GM08714 (cell line): Measurements from ENCODE around the gene RPL5.

Experiments
- H3K4me3 ChIP-seq: fragments of 200-500 bp; sonication (Bioruptor generic); 2 replicates; pipeline ENCODE4 v1.5.1; 2014; ENCODE audit warnings: mild to moderate bottlenecking, low read length, inconsistent platforms
- ZNF274 ChIP-seq: IDR thresholded peaks from 2 replicates; pipeline ENCODE4 v1.6.1; 2012; ENCODE audit warnings: mild to moderate bottlenecking, low read depth, low read length

Gene RPL5

DNA sequence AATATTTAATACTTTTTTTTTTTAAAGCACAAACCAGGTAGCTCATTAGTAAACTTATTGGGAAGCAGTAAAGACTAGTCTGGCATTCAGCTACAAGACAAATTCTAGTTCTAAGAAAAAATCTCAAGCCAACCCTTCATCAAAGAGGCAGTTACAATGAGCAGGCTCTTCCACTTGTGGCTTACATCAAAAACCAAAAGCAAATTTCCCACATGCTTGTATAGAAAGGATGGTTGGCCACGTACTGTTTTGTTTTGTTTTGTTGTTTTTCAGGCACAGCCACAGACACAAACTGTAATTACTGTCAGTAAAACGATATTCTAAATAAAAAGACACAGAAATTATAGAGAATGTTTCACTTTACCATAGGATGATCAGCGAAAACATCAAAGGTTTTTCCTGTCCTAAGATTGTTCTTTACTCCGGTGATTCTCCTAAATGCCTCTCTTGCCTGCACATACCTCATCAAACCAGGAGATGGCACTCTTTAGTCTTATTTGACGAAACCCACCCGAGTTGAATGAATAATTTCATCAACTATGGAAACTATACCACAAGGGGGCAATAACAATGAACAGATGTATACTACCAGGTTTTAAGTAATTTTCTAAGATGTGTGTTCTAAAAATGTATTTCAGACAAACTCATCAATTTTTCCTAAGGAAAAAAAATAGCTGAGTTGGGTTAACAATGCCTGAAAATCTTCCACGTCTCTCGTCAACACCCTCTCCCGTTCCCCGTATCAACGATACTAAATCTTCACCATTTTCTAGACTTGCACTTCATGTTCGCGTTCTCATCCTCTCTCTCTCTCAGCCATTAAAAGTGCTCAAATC, 26.9 kb downstream of the RPL5 start:
- H3K4me3 ChIP-seq: no peak overlapping the region
- no peak for TF ChIP-seq ZNF274

GRCh38 chr1:92859400-92860039, 27.7 kb downstream of the RPL5 start:
- H3K4me3 ChIP-seq: no peak overlapping the region
- no peak for TF ChIP-seq ZNF274

- TF ChIP-seq ZNF274: no peak
- no peak overlapping the region for H3K4me3 ChIP-seq
Observed at GRCh38 chr1:92862605-92863004, 30.8 kb downstream of the RPL5 start.

- H3K4me3 ChIP-seq: no peak overlapping the region
- TF ChIP-seq ZNF274: no peak
Observed at GRCh38 chr1:92864131-92864530, 32.3 kb downstream of the RPL5 start.

GRCh38 chr1:92870591-92870990, 38.8 kb downstream of the RPL5 start:
- H3K4me3 ChIP-seq: no peak overlapping the region
- TF ChIP-seq ZNF274: no peak

- no peak overlapping the region for H3K4me3 ChIP-seq
- no peak for TF ChIP-seq ZNF274
Observed at GRCh38 chr1:92872719-92873118, 40.9 kb downstream of the RPL5 start.

DNA sequence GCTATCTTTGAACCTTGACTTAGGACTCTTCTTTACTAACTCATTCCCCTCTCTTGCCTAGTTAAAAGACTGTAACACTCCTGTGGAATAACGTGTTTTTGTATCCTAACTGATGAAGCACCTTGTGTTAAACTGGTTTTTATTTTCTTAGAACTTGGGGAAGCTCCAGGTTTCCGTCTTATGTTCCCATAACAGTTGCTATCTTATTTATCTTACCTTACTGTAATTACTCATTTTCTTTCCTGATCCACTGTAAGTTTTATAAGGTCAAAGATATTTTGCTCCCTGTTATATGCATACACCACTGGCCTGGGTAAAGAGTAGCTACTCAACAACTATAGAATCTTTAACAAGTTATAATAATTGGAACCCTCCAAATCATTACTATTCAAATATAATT, 43.1 kb downstream of the RPL5 start:
- TF ChIP-seq ZNF274: no peak
- no peak overlapping the region for H3K4me3 ChIP-seq

DNA sequence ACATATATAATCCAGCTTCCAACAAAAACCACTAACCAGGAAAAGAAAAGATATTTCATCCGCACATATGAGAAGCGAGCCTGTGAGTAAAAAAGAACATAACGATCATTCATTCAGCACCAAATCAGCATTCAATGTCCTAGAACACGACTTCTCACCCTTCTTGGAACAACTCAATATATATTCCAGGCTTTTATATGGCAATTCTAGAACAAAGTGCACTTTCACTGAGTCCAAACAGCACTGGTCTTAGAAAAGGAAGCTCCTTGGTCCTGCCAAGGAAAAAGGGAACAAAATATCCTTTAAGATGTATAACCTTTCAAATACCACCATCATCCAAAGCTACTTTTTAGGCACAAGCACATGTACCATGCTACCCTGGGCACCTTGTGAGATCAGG, 44.5 kb downstream of the RPL5 start:
- H3K4me3 ChIP-seq: no peak overlapping the region

GRCh38 chr1:92877081-92877711, 45.4 kb downstream of the RPL5 start:
- H3K4me3 ChIP-seq: no peak overlapping the region
- no peak for TF ChIP-seq ZNF274

More for the DNA sequence above, 44.5 kb downstream of the RPL5 start:
- no peak for TF ChIP-seq ZNF274

- H3K4me3 ChIP-seq: no peak overlapping the region
- no peak for TF ChIP-seq ZNF274
Observed at GRCh38 chr1:92877792-92878191, 46.0 kb downstream of the RPL5 start.

DNA sequence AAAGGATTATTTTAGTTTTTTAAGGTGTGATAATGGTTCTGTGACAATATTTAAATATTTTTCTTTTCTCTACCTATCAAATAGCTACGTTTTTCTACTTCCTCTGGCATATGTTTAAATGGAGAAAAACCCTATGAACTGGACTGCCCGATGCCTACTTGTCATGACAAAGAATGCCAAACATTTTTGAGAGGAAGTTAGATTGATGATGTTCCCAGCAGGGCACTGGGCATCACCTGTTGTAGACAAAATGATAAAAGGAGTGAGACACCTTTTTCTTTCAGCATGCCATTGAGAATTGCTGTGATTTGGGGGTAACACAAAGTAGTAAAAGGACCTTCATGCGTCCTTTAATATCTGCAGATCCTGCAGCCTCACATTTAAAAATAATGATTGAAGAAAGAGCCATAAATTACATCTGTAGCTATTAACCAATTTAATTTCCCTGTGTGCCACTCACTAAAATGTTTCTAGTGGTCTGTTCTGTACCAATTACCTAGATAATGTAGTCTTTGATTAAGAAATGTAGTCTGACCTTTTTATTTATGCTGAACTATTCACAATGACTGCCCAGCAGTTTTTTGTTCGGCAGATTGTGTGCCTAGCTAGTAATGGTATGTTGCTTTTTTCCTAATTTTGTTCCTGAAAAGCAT, 47.6 kb downstream of the RPL5 start:
- no peak for TF ChIP-seq ZNF274
- no peak overlapping the region for H3K4me3 ChIP-seq

- TF ChIP-seq ZNF274: no peak
- no peak overlapping the region for H3K4me3 ChIP-seq
Observed at GRCh38 chr1:92881391-92881790, 49.6 kb downstream of the RPL5 start.

- TF ChIP-seq ZNF274: no peak
- no peak overlapping the region for H3K4me3 ChIP-seq
Observed at GRCh38 chr1:92882819-92883218, 51.0 kb downstream of the RPL5 start.

DNA sequence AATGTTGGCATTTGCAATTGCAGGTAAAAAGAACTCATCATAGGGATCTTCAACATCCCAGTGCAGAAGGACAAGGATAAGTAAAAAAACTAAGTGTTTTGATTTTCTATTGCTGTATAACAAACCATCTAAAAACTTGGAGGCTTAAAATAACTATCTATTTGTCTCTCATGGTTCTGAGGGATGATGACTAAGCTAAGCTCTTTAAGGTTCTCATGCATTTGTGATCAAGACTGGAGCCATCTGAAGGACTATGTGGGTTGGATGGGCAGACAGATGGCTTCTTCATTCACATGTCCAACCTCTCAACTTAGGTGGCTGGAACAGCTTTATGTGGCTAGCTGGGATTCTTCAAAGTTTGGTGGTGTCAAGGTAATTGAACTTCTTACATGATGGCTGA, 51.5 kb downstream of the RPL5 start:
- H3K4me3 ChIP-seq: no peak overlapping the region
- TF ChIP-seq ZNF274: no peak
